ENCODE measurements around the gene THPO.

GRCh38 chr3:184405075-184406030 is 27.3 kb upstream of the THPO start:
- TF ChIP-seq POLR2AphosphoS5 (IDR thresholded peaks at IDR 0.05; ENCODE audit: low read depth, low read length) = no peak
- TF ChIP-seq TAF1 (IDR thresholded peaks at IDR 0.05; ENCODE audit: borderline replicate concordance, insufficient read depth, low read length) = no peak
- TF ChIP-seq REST (IDR thresholded peaks at IDR 0.05; ENCODE audit: insufficient read depth in 1 of 2, low read depth in 2 of 2, low read length in 2 of 2) = no peak

Data from PFSK-1 (cell line).